Measurements from ENCODE around the gene CNPY1.

DNA sequence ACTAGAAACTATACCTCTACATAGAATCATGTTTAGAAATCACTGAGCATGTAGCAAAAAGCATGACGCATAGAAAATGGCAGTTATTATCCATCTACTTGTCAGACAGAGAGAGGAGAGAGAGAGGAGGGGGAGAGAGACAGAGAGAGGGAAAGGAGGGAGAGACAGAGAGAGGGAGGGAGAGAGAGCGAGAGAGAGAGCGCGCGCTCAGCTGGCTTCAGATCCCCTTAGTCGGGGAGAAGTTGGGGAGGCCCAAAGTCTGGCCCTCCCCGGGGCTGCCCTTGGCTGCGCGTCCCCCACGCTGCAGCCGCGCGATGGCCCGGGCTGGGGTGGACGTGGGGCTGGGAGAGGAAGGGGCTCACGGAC lies 37.0 kb downstream of the CNPY1 start:
- TF ChIP-seq POLR2A (IDR thresholded peaks at IDR 0.05; ENCODE audit: low read length) (no peak), GATA1 (IDR thresholded peaks at IDR 0.05; ENCODE audit: low read depth, low read length) (no peak)

Data from erythroblast (primary cell).